IMR-90 (cell line): ENCODE data around the gene TXNL4A. TPM values are rescaled to one million over a fixed set of nuclear protein-coding genes. Genes with fewer than 3 reads are reported as not detected.
A peak's percentile ranks its signal among the peaks of the same experiment; 100 is the strongest.

Source experiments
- ATAC-seq: fragments of 200-7000 bp; cut with Tn5 transposase; 2 replicates; pipeline ENCODE4 v1.9.1; 2020; ENCODE audit warnings: low read depth, mild to moderate bottlenecking, moderate library complexity
- BruUV-seq: library from RNA; stranded (reverse); fragments of 400-500 nt; replicated peaks from 2 replicates; lab custom pipeline; 2021; lab: Mats Ljungman, UMichigan
- CTCF ChIA-PET: fragments of 300-600 bp; formaldehyde crosslinking; extraction: SDS; loops from one replicate; lab custom pipeline; 2021; ENCODE audit warnings: antibody characterized with exemption; lab: Yijun Ruan, JAX
- POLR2A ChIA-PET: fragments of 300-600 bp; sonication (Branson Sonifier 250); formaldehyde crosslinking; loops from one replicate; lab custom pipeline; 2022; ENCODE audit warnings: antibody characterized with exemption; ENCODE audit not compliant: unreplicated experiment; lab: Charles Lee
- DNase-seq: peaks from one replicate; pipeline ENCODE4 v3.0.0; 2013
- H2AFZ ChIP-seq: replicated peaks from 2 replicates; pipeline ENCODE3; 2013; ENCODE audit warnings: low read length, mild to moderate bottlenecking; ENCODE audit not compliant: poor library complexity
- H2AK5ac ChIP-seq: 2 replicates; pipeline ENCODE4 v1.6.1; 2013; ENCODE audit warnings: low read depth, low read length, inconsistent platforms
- H2AK9ac ChIP-seq: replicated peaks from 2 replicates; pipeline ENCODE3; 2013; ENCODE audit warnings: mild to moderate bottlenecking, low read depth, low read length, moderate library complexity; ENCODE audit not compliant: poor library complexity
- H2BK120ac ChIP-seq: 2 replicates; pipeline ENCODE4 v1.6.1; 2013; ENCODE audit warnings: low read depth, low read length, inconsistent platforms
- H2BK15ac ChIP-seq: 3 replicates; pipeline ENCODE4 v1.6.1; 2013; ENCODE audit warnings: low read depth, low read length, inconsistent platforms
- H2BK20ac ChIP-seq: 2 replicates; pipeline ENCODE4 v1.6.1; 2013; ENCODE audit warnings: low read depth, mild to moderate bottlenecking, inconsistent platforms, low read length, moderate library complexity
- H2BK5ac ChIP-seq: 2 replicates; pipeline ENCODE4 v1.6.1; 2013; ENCODE audit warnings: mild to moderate bottlenecking, low read depth, low read length, inconsistent platforms; ENCODE audit not compliant: poor library complexity, severe bottlenecking
- H3K14ac ChIP-seq: replicated peaks from 2 replicates; pipeline ENCODE4 v1.6.1; 2013; ENCODE audit warnings: low read depth, low read length, inconsistent platforms
- H3K18ac ChIP-seq: 2 replicates; pipeline ENCODE4 v1.6.1; 2013; ENCODE audit warnings: low read depth, low read length, control low read depth
- H3K23ac ChIP-seq: 2 replicates; pipeline ENCODE4 v1.6.1; 2013; ENCODE audit warnings: low read depth, low read length, inconsistent platforms
- H3K27ac ChIP-seq: 2 replicates; pipeline ENCODE4 v1.5.1; 2013; ENCODE audit warnings: mild to moderate bottlenecking, control low read depth, low read length; ENCODE audit not compliant: insufficient read depth
- H3K27me3 ChIP-seq: 2 replicates; pipeline ENCODE4 v1.6.1; 2013; ENCODE audit warnings: low read length; ENCODE audit not compliant: control insufficient read depth, insufficient read depth
- H3K36me3 ChIP-seq: 2 replicates; pipeline ENCODE4 v1.6.1; 2013; ENCODE audit warnings: low read length, mixed read lengths; ENCODE audit not compliant: control insufficient read depth, insufficient read depth
- H3K4ac ChIP-seq: 2 replicates; pipeline ENCODE4 v1.6.1; 2013; ENCODE audit warnings: low read depth, low read length, inconsistent platforms
- H3K4me1 ChIP-seq: 2 replicates; pipeline ENCODE4 v1.6.1; 2013; ENCODE audit warnings: low read length, mixed read lengths; ENCODE audit not compliant: control insufficient read depth, insufficient read depth
- H3K4me2 ChIP-seq: 2 replicates; pipeline ENCODE4 v1.6.1; 2013; ENCODE audit warnings: low read depth, mild to moderate bottlenecking, control low read depth, low read length, moderate library complexity
- H3K4me3 ChIP-seq: 2 replicates; pipeline ENCODE4 v1.5.1; 2013; ENCODE audit warnings: low read depth, mild to moderate bottlenecking, control low read depth, low read length, moderate library complexity; ENCODE audit not compliant: insufficient read depth
- H3K56ac ChIP-seq: 2 replicates; pipeline ENCODE4 v1.6.1; 2013; ENCODE audit warnings: low read length, inconsistent platforms; ENCODE audit not compliant: insufficient read depth; ENCODE audit errors: extremely low read depth
- H3K79me1 ChIP-seq, 2 experiments: 2 replicates each; pipeline ENCODE4 v1.6.1; 2013; ENCODE audit warnings: low read length in 2 of 2, inconsistent platforms in 1 of 2, low read depth in 1 of 2
- H3K9ac ChIP-seq: 2 replicates; pipeline ENCODE4 v1.6.1; 2013; ENCODE audit warnings: low read depth, low read length, control low read depth
- H3K9me1 ChIP-seq: 2 replicates; pipeline ENCODE4 v1.6.1; 2013; ENCODE audit warnings: low read length, inconsistent platforms; ENCODE audit not compliant: insufficient read depth
- H3K9me3 ChIP-seq: 2 replicates; pipeline ENCODE4 v1.6.1; 2013; ENCODE audit warnings: low read length; ENCODE audit not compliant: control insufficient read depth, insufficient read depth
- H4K20me1 ChIP-seq: 2 replicates; pipeline ENCODE4 v1.6.1; 2013; ENCODE audit warnings: low read length, inconsistent platforms; ENCODE audit not compliant: insufficient read depth
- H4K5ac ChIP-seq: 2 replicates; pipeline ENCODE4 v1.6.1; 2013; ENCODE audit warnings: mild to moderate bottlenecking, low read depth, low read length, control low read depth
- H4K8ac ChIP-seq, 2 experiments: 2 replicates each; pipeline ENCODE4 v1.6.1; 2013; ENCODE audit warnings: low read depth in 2 of 2, low read length in 2 of 2, control low read depth in 1 of 2, inconsistent platforms in 1 of 2
- H4K91ac ChIP-seq: 2 replicates; pipeline ENCODE4 v1.6.1; 2013; ENCODE audit warnings: low read depth, low read length, inconsistent platforms; ENCODE audit not compliant: insufficient read depth
- BHLHE40 ChIP-seq: fragments of 150-350 bp; IDR thresholded peaks from 2 replicates; pipeline ENCODE4 v1.6.1; 2016; ENCODE audit warnings: mild to moderate bottlenecking, low read depth, low read length
- CEBPB ChIP-seq: IDR thresholded peaks from 2 replicates; pipeline ENCODE4 v1.6.1; 2012; ENCODE audit warnings: low read depth, low read length, improper control_type of control experiment
- CTCF ChIP-seq: conservative IDR thresholded peaks from 2 replicates; pipeline ENCODE4 v1.5.1; 2012; ENCODE audit warnings: mild to moderate bottlenecking, low read depth, low read length, improper control_type of control experiment
- MAZ ChIP-seq: IDR thresholded peaks from 2 replicates; pipeline ENCODE4 v1.6.1; 2012; ENCODE audit warnings: low read depth, mild to moderate bottlenecking, low read length, improper control_type of control experiment, moderate library complexity, borderline replicate concordance
- MXI1 ChIP-seq: IDR thresholded peaks from 2 replicates; pipeline ENCODE4 v1.6.1; 2012; ENCODE audit warnings: low read depth, mild to moderate bottlenecking, low read length, moderate library complexity, borderline replicate concordance
- POLR2A ChIP-seq: IDR thresholded peaks from 2 replicates; pipeline ENCODE4 v1.6.1; 2012; ENCODE audit warnings: mild to moderate bottlenecking, low read depth, low read length
- RAD21 ChIP-seq: IDR thresholded peaks from 2 replicates; pipeline ENCODE4 v1.6.1; 2012; ENCODE audit warnings: low read length, improper control_type of control experiment
- RFX5 ChIP-seq: IDR thresholded peaks from 2 replicates; pipeline ENCODE4 v1.8.0; 2012; ENCODE audit warnings: low read depth, mild to moderate bottlenecking, low read length, moderate library complexity
- SMC3 ChIP-seq: fragments of 150-350 bp; IDR thresholded peaks from 2 replicates; pipeline ENCODE4 v1.6.1; 2016; ENCODE audit warnings: low read depth, mild to moderate bottlenecking, antibody characterized with exemption, low read length, moderate library complexity
- USF2 ChIP-seq: fragments of 150-350 bp; IDR thresholded peaks from 2 replicates; pipeline ENCODE4 v1.6.1; 2017; ENCODE audit warnings: mild to moderate bottlenecking, antibody characterized with exemption, low read length, low read depth
- WGBS, 2 experiments: methylation state at CpG; one replicate each; pipeline versions ENCODE4 v1.1.5 to v1.1.7; 2013; ENCODE audit warnings: missing lambda C conversion rate in 2 of 2; ENCODE audit not compliant: insufficient read length in 1 of 2; ENCODE audit errors: extremely low coverage in 2 of 2; 5-methylcytosine and 5-hydroxymethylcytosine counted together
- dilution Hi-C: fragments of 300-500 bp; cut with HindIII; formaldehyde crosslinking; loops from one replicate; pipeline ENCODE4 v1.14.3; 2018; ENCODE audit warnings: low sequenced_read_pairs; ENCODE audit not compliant: unreplicated experiment
- in situ Hi-C: fragments of 300-500 bp; cut with MboI; formaldehyde crosslinking; loops from 3 replicates; pipeline ENCODE4 v1.14.3; 2019; ENCODE audit warnings: low sequenced_read_pairs, inconsistent platforms, mixed read lengths
- intact Hi-C: fragments of 100-400 bp; cut with micrococcal nuclease; formaldehyde crosslinking; loops from 2 replicates; pipeline ENCODE4 v1.10.0; 2022
- polyA plus RNA-seq, 3 experiments: library from polyadenylated mRNA; depleted of rRNA; stranded (reverse); fragments of >200 nt; gene quantifications; 2 replicates each; pipeline ENCODE4 v1.2.3, GENCODE V29; 2012; ENCODE audit warnings: low replicate concordance in 1 of 3
- total RNA-seq: library from RNA; depleted of rRNA; stranded (reverse); fragments of >200 nt; gene quantifications from 2 replicates; pipeline ENCODE4 v1.2.3, GENCODE V29; 2012

TXNL4A gene
- total and polyA plus RNA-seq, 2 of the 4 experiments (the other 2 are of a cell fraction), result 38.7 to 103 TPM

DNA sequence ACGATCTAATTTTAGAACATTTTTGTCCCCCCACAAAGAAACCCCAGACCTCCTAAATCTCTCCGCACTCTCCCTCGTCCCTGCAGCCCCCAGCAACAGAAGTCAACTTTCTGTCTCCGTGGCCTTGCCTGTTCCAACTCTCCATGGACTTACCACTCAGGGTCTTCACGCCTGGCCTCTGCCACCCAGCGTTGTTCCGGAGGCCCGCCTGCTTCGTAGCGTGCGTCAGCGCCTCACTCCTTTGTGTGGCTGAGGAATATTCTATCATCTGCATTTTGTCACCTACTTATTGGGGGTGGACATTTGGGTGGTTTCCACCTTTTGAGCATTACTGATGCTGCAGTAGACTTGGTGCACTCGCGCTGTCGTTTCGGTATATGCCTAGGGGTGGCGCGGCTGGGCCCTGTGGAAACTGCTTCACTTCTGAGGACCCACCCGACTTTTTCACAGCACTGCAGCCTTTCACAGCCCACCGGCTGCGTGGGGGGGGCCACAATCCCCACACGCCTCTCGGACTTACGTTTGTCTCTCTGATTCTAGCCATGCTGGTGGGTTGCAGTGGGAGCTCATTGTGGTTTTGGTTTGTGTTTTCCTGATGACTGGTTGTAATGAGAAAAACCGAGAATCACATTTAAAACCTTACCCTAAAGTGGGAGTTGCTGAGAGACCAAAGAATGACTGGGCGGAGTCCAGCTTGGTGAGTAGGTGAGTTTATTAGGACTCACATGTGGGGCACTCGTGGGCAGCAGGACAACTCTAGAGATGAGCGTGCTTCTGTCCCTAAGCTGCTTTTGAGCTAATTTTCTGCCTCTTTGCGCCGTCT is 25.3 kb downstream of the TXNL4A start (continued):
- TF ChIP-seq CTCF (no peak), CEBPB (no peak)

- no peaks in the 10 kb centered on the region for H3K9me3 ChIP-seq
- no peak overlapping the region for H2BK120ac ChIP-seq
- H3K56ac ChIP-seq, result no peak overlapping the region
- no peak overlapping the region for H3K27ac ChIP-seq
- ATAC-seq (peak; percentile 36), DNase-seq (peak; percentile 61)
- peaks cover 6% of the 10 kb centered on the region; the same call in 1 of the 2 replicates for H4K20me1 ChIP-seq
- no peaks in the 10 kb centered on the region for H3K27me3 ChIP-seq
- H3K23ac ChIP-seq, result no peak overlapping the region
- ChIA-PET CTCF (no interaction called here), POLR2A (no interaction called here)
- H3K36me3 ChIP-seq, result 0 out of 2 replicates have a peak, but pooled peaks cover 2% of the 10 kb centered on the region
- 100% methylated on average over 1 of the region's 10 CpGs; no CpG with 5 or more reads in 1 of the 2 experiments for WGBS, 2 experiments
- BruUV-seq, result no TSS peak
- peak overlapping the region in 1 of 2 experiments; percentile 11; a peak in 1 of 4 replicates for H4K8ac ChIP-seq
- H2BK15ac ChIP-seq, result no peak overlapping the region
- 0 out of 2 replicates have a peak overlapping the region, but pooled peaks have one; percentile 2 for H2BK20ac ChIP-seq
- no peak overlapping the region for H3K18ac ChIP-seq
- H4K91ac ChIP-seq, result peak overlapping the region; percentile 27; the same call in 1 of the 2 replicates
- H4K5ac ChIP-seq, result no peak overlapping the region
- peak overlapping the region; percentile 33 for H2AK9ac ChIP-seq
- dilution Hi-C loops (no loop called here), in situ Hi-C loops (no loop called here), intact Hi-C loops (loop anchor here (10.0 kb wide), 1 partner anchor 118 kb away; no protein-coding TSS in a partner anchor)
- H2AFZ ChIP-seq, result peak overlapping the region; percentile 3
- H3K9me1 ChIP-seq, result peaks cover 3% of the 10 kb centered on the region; the same call in 1 of the 2 replicates
- no peak overlapping the region for H3K9ac ChIP-seq
- peaks cover 0 to 13% of the 10 kb centered on the region in 2 experiments; a peak in 2 of 4 replicates for H3K79me1 ChIP-seq
- H3K4ac ChIP-seq, result peak overlapping the region; percentile 26
- H2AK5ac ChIP-seq, result peak overlapping the region; percentile 2
- H3K14ac ChIP-seq, result no peak overlapping the region
- no peak overlapping the region for H2BK5ac ChIP-seq
- H3K4me1 ChIP-seq, result peaks cover 7% of the 10 kb centered on the region
- H3K4me3 ChIP-seq, result no peak overlapping the region
- H3K4me2 ChIP-seq, result no peak overlapping the region
- TF ChIP-seq CEBPB, result no peak
- no peak for TF ChIP-seq SMC3
- no peak for TF ChIP-seq MXI1
- TF ChIP-seq USF2, result no peak
- TF ChIP-seq BHLHE40, result no peak
- TF ChIP-seq CTCF, result no peak
- no peak for TF ChIP-seq RFX5
- no peak for TF ChIP-seq MAZ
- TF ChIP-seq POLR2A, result no peak
- TF ChIP-seq RAD21, result no peak
These were observed 26.1 kb downstream of the TXNL4A start for GRCh38 chr18:79962311-79962710.
